ENCODE data around the gene USF3.

USF3 gene

GRCh38 chr3:113695786-113696645 lies at the start of gene USF3:
Gene USF3 (minus strand): TSS chr3:113696642. CDS start chr3:113674878, 21,764 bp downstream.
- peak in 1 of 2 donors; percentile 39 for DNase-seq

- DNase-seq = peak; percentile 91 to 94
These were observed 49.5 kb upstream of the USF3 start, which contains the start of gene NAA50 for GRCh38 chr3:113745756-113746547. Gene NAA50 (minus strand): TSS chr3:113746249. CDS start chr3:113745949, 300 bp downstream.

GRCh38 chr3:113744941-113745755 lies 48.7 kb upstream of the USF3 start:
- DNase-seq = peak; percentile 89 to 92

GRCh38 chr3:113743006-113743630 lies 46.7 kb upstream of the USF3 start:
- DNase-seq = no peak

GRCh38 chr3:113741620-113742019 lies 45.2 kb upstream of the USF3 start:
- peak; percentile 38 to 58 for DNase-seq

GRCh38 chr3:113741086-113741485 lies 44.6 kb upstream of the USF3 start:
- no peak for DNase-seq

- DNase-seq = peak; percentile 46 to 87
These were observed 40.2 kb upstream of the USF3 start for GRCh38 chr3:113736548-113737089.

- DNase-seq = no peak
These were observed 35.3 kb upstream of the USF3 start for GRCh38 chr3:113731694-113732093.

- no peak for DNase-seq
These were observed 34.1 kb upstream of the USF3 start for GRCh38 chr3:113730550-113730949.

- no peak for DNase-seq
These were observed 32.2 kb upstream of the USF3 start for GRCh38 chr3:113728661-113729060.

- no peak for DNase-seq
These were observed 25.2 kb upstream of the USF3 start for GRCh38 chr3:113721636-113722035.

- DNase-seq = no peak
These were observed 23.3 kb upstream of the USF3 start for GRCh38 chr3:113719758-113720157.

- no peak for DNase-seq
These were observed 22.9 kb upstream of the USF3 start for GRCh38 chr3:113719294-113719693.

- no peak for DNase-seq
These were observed 21.4 kb upstream of the USF3 start for GRCh38 chr3:113717818-113718217.

GRCh38 chr3:113717308-113717707 lies 20.9 kb upstream of the USF3 start:
- no peak for DNase-seq

GRCh38 chr3:113714702-113715101 lies 18.3 kb upstream of the USF3 start:
- DNase-seq = no peak

- no peak for DNase-seq
These were observed 15.7 kb upstream of the USF3 start for GRCh38 chr3:113712129-113712528.

- DNase-seq = no peak
These were observed 11.4 kb upstream of the USF3 start for GRCh38 chr3:113707835-113708234.

GRCh38 chr3:113698956-113699355 lies 2.5 kb upstream of the USF3 start:
- no peak for DNase-seq

- no peak for DNase-seq
These were observed 1.8 kb upstream of the USF3 start for GRCh38 chr3:113698213-113698742.

GRCh38 chr3:113697500-113698090 lies 1.2 kb upstream of the USF3 start:
- peak in 1 of 2 donors; percentile 5 for DNase-seq

Data from inflammatory macrophage treated with lipopolysaccharide for 1 hour (primary cell).